ENCODE data around the gene SLAMF1.
"Not testable (repeated sequence)": the region's sequence is repeated elsewhere in the genome, so short reads cannot be mapped to it uniquely, and the experiment has no call there.

The SLAMF1 gene

GRCh38 chr1:160640359-160641123, 6.3 kb downstream of the SLAMF1 start:
- in situ Hi-C loops (cut with MboI; ENCODE audit: low sequenced_read_pairs), result no loop called here

- in situ Hi-C loops (cut with MboI; ENCODE audit: low sequenced_read_pairs), result no loop called here
These were observed 7.2 kb downstream of the SLAMF1 start for GRCh38 chr1:160639652-160640051.

- in situ Hi-C loops (cut with MboI; ENCODE audit: low sequenced_read_pairs), result no loop called here
These were observed 7.9 kb downstream of the SLAMF1 start for GRCh38 chr1:160638926-160639325.

- in situ Hi-C loops (cut with MboI; ENCODE audit: low sequenced_read_pairs), result no loop called here
These were observed 8.3 kb downstream of the SLAMF1 start for GRCh38 chr1:160638540-160638857.

- in situ Hi-C loops (cut with MboI; ENCODE audit: low sequenced_read_pairs), result no loop called here
These were observed 8.9 kb downstream of the SLAMF1 start for GRCh38 chr1:160637821-160638539.

- in situ Hi-C loops (cut with MboI; ENCODE audit: low sequenced_read_pairs), result no loop called here
These were observed 9.8 kb downstream of the SLAMF1 start for GRCh38 chr1:160637065-160637464.

GRCh38 chr1:160636547-160636946, 10.3 kb downstream of the SLAMF1 start:
- in situ Hi-C loops (cut with MboI; ENCODE audit: low sequenced_read_pairs), result no loop called here

GRCh38 chr1:160636076-160636475, 10.8 kb downstream of the SLAMF1 start:
- in situ Hi-C loops (cut with MboI; ENCODE audit: low sequenced_read_pairs), result no loop called here

GRCh38 chr1:160634543-160635491, 12.0 kb downstream of the SLAMF1 start:
- in situ Hi-C loops (cut with MboI; ENCODE audit: low sequenced_read_pairs), result no loop called here

GRCh38 chr1:160633330-160633903, 13.4 kb downstream of the SLAMF1 start:
- in situ Hi-C loops (cut with MboI; ENCODE audit: low sequenced_read_pairs), result no loop called here

GRCh38 chr1:160631983-160632625, 14.7 kb downstream of the SLAMF1 start:
- in situ Hi-C loops (cut with MboI; ENCODE audit: low sequenced_read_pairs), result no loop called here

GRCh38 chr1:160630523-160631451, 16.1 kb downstream of the SLAMF1 start:
- in situ Hi-C loops (cut with MboI; ENCODE audit: low sequenced_read_pairs), result no loop called here

- in situ Hi-C loops (cut with MboI; ENCODE audit: low sequenced_read_pairs), result no loop called here
These were observed 17.3 kb downstream of the SLAMF1 start for GRCh38 chr1:160629286-160630210.

GRCh38 chr1:160628799-160629263, 18.0 kb downstream of the SLAMF1 start:
- in situ Hi-C loops (cut with MboI; ENCODE audit: low sequenced_read_pairs), result no loop called here

GRCh38 chr1:160627677-160628289, 19.1 kb downstream of the SLAMF1 start:
- in situ Hi-C loops (cut with MboI; ENCODE audit: low sequenced_read_pairs), result not testable (repeated sequence)

- in situ Hi-C loops (cut with MboI; ENCODE audit: low sequenced_read_pairs), result no loop called here
These were observed 20.1 kb downstream of the SLAMF1 start for GRCh38 chr1:160626509-160627342.
